Skin epidermis (tissue), 12 donors: ENCODE data around the gene SLITRK3.
A peak's percentile ranks its signal among the peaks of the same experiment; 100 is the strongest.

ENCODE experiments used
- H3K27ac ChIP-seq, 21 experiments: fragments of 200-600 bp; sonication (generic) in 11 of 21; one replicate each; pipeline ENCODE4 v1.5.0; 2020; ENCODE audit warnings: mild to moderate bottlenecking in 3 of 21, inconsistent platforms in 2 of 21, moderate library complexity in 2 of 21
- H3K4me3 ChIP-seq, 7 experiments: fragments of 200-600 bp; sonication (generic) in 2 of 7; one replicate each; pipeline ENCODE4 v1.5.0; 2020; ENCODE audit warnings: inconsistent platforms in 2 of 7, mild to moderate bottlenecking in 2 of 7, moderate library complexity in 1 of 7

SLITRK3 gene

GRCh38 chr3:165195640-165196576 lies at the start of gene SLITRK3:
SLITRK3 (minus strand) TSS chr3:165196384; CDS start chr3:165190830, 5,554 bp downstream.
- no peak within 1 kb of the TSS for H3K27ac ChIP-seq
- H3K4me3 ChIP-seq, result peak within 1 kb of the TSS in 4 of 7 experiments; percentile 16 to 28 (median 23)

GRCh38 chr3:165243597-165243996 lies 47.4 kb upstream of the SLITRK3 start:
- no peak overlapping the region for H3K27ac ChIP-seq
- no peak overlapping the region for H3K4me3 ChIP-seq

DNA sequence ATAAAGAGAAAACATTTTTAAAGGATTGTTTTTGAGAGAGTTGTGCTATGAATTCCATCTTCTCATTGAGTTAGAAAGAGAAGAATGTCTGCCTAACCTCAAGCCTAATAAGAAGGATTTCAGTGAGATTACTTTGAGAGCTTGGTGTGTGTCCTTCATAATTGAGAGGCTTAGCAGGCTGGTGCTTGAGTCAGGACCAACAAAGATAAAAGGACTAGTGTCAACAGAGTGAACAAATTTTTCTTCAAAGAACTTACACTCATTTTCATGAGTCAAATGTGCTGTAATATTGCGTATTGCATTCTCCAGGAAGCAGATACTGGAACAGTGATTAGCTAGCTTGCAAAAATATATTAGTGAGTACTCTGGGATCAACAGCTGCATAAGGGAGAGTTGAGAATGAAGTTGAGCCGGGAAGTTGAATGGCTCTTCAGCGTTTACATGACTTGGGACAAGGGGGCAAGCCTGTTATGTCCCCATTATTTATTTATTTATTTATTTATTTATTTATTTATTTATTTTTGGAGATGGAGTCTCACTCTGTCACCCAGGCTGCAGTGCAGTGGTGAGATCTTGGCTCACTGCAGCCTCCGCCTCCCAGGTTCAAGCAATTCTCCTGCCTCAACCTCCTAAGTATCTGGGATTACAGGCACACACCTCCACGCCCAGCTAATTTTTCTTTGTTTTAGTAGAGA lies 37.5 kb upstream of the SLITRK3 start:
- no peak overlapping the region for H3K4me3 ChIP-seq
- H3K27ac ChIP-seq, result no peak overlapping the region

- H3K27ac ChIP-seq, result no peak overlapping the region
- no peak overlapping the region for H3K4me3 ChIP-seq
Observed at GRCh38 chr3:165225604-165226003, 29.4 kb upstream of the SLITRK3 start.

DNA sequence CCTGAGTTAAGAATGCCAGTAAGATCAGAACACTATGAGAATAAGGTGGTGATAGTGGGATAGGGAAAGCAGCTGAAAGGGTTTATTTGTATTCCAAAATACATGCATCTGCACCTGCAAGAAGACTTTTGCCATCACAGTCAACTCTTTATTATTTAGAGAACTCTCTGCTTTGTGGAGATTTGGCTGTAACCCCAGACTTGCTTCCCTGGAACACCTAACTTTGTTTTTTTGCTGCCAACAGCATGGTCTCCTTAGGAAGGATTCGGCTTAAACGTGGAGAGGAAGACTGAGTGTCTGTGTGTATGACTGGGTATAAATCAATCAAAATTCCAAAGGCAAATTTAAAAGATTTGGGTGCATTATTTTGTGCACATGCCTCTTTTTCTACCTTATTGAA lies 21.6 kb upstream of the SLITRK3 start:
- H3K27ac ChIP-seq, result no peak overlapping the region
- no peak overlapping the region for H3K4me3 ChIP-seq

DNA sequence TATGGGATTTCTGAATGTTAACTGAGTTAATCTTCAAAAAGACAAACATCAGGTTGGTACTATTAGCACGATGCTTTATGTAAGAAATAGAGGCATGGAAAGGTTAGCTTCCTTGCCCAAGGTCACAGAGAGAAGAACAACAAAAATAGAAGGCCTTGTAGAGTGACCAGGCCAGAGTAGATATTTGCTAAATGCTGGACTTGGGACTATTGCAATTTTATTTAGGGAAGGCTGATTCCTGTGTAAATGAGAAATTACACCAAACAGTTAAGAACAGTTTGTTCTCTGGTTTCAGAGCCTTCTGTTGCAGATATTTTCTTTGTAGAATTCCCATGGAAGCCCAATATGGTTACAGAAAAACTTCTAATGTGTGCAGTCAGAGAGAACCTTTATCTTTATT lies 16.4 kb upstream of the SLITRK3 start:
- no peak overlapping the region for H3K27ac ChIP-seq
- H3K4me3 ChIP-seq, result no peak overlapping the region

DNA sequence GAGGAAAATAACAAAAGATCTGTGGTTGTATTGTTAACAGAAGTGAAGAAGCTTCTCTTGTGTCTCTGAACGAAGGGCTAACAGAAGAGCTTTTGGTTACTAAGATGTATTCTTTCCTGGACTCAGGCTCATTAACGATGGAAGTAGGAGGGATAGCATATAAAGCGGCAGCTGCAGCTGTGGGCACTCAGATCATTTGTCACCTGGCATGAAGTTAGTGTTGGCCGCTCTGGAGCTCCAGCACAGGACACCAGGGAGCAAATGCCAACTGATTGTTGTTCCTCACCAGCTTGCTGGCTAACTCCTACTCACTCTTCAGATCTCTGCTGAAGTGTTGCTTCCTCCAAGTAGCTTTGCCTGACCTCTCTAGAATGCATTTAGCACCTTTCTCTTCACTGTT lies 15.5 kb upstream of the SLITRK3 start:
- Histone ChIP-seq H3K4me3 (no peak overlapping the region), H3K27ac (no peak overlapping the region)

DNA sequence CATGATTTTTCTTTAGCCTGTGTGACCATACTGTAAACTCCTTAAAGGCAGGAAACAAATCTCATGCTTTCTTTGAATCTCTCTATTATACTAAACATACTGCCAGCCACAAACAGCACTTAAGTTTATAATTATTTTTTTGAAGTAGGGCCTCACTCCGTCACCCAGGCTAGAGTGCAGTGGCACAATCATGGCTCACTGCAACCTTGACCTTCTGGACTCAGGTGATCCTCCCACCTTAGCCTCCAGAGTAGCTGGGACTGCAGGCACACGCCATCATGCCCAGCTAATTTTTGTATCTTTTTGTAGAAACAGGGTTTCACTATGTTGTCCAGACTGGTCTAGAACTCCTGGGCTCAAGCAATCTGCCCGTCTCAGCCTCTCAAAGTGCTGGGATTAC lies 14.5 kb upstream of the SLITRK3 start:
- Histone ChIP-seq H3K27ac (no peak overlapping the region), H3K4me3 (no peak overlapping the region)

DNA sequence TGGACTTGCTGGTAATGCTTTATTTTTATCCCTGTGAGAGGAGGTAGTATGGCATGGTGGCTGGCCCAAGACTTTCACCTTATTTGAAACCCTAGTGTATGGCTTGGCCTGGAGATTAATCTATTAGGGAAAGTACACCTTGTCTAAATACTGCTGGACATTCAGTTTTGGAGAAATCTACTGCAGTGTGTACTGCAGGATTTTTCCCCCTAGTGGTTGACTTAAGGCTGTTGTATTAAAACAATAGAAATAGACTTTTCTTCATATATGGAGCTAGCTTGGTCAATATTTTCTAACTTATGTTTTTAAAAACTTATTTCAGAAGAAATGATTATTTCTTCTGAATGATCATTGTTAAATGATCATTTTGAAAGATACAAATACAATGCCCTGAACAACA lies 13.9 kb upstream of the SLITRK3 start:
- Histone ChIP-seq H3K27ac (no peak overlapping the region), H3K4me3 (no peak overlapping the region)

GRCh38 chr3:165206454-165207266 lies 10.5 kb upstream of the SLITRK3 start:
- H3K4me3 ChIP-seq, result peak overlapping the region in 2 of 7 experiments; percentile 9 to 18
- H3K27ac ChIP-seq, result no peak overlapping the region

GRCh38 chr3:165204445-165204844 lies 8.3 kb upstream of the SLITRK3 start:
- H3K4me3 ChIP-seq, result no peak overlapping the region
- no peak overlapping the region for H3K27ac ChIP-seq

DNA sequence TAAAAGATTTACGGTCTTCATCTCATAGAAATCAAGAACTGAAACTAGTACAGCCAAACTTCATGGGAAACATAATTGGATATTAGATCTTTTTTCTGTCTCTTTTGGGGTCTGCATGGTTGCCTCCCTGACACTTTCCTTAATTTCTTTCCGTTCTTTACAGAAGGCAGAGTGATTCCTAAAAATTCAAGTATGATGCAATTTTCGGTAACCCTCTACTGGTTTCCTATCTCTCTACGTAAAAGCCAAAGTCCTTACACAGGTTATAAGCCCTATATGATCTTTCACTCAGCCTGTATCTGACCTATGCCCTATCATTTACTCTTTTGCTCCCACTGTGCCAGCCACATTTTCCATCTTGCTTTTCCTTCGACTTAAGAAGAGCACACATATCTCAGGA lies 6.8 kb upstream of the SLITRK3 start:
- Histone ChIP-seq H3K27ac (no peak overlapping the region), H3K4me3 (no peak overlapping the region)

DNA sequence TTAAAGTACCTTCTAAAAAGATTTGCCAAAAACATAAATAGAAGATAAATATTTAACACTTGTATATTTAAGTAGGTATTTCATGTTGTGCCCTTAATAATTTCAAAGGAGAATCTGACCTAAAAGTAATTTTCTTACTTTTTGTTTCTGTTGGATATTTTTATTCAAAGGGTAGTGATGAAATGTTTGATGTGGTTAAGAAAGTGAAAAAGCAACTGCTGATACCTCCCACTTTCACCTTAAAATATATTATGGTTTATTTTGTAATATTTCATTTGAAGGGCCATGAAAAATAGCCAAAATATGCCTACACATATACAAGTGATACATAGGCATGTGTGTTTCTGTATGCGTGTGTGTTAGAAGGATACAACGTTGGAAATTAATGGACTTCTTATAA lies 5.8 kb upstream of the SLITRK3 start:
- Histone ChIP-seq H3K4me3 (no peak overlapping the region), H3K27ac (no peak overlapping the region)

DNA sequence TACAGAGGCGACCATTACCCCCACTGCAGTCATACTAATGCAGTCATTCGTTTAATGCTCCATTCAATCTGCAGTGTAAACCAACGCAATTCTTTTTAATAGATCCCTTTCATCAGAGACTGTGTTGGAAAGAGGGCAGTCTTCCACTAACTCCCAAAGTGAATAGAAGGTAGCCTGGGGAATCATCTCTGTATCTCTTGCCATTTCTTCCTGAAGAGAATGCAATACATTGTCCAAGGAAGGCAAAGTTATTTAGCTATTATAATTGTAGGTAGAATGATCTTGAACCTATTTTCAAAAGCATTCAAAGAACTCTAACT lies 1.3 kb upstream of the SLITRK3 start:
- Histone ChIP-seq H3K27ac (no peak overlapping the region), H3K4me3 (peak overlapping the region in 1 of 7 experiments; percentile 28)

- H3K4me3 ChIP-seq, result peak overlapping the region in 4 of 7 experiments; percentile 16 to 28 (median 23)
- H3K27ac ChIP-seq, result no peak overlapping the region
Observed at GRCh38 chr3:165196577-165197480, 645 bp upstream of the SLITRK3 start.

GRCh38 chr3:165195241-165195639 lies 944 bp downstream of the SLITRK3 start:
- Histone ChIP-seq H3K4me3 (peak overlapping the region in 1 of 7 experiments; percentile 8), H3K27ac (no peak overlapping the region)

- peak overlapping the region in 1 of 7 experiments; percentile 10 for H3K4me3 ChIP-seq
- no peak overlapping the region for H3K27ac ChIP-seq
Observed at GRCh38 chr3:165194511-165195240, 1.5 kb downstream of the SLITRK3 start.

DNA sequence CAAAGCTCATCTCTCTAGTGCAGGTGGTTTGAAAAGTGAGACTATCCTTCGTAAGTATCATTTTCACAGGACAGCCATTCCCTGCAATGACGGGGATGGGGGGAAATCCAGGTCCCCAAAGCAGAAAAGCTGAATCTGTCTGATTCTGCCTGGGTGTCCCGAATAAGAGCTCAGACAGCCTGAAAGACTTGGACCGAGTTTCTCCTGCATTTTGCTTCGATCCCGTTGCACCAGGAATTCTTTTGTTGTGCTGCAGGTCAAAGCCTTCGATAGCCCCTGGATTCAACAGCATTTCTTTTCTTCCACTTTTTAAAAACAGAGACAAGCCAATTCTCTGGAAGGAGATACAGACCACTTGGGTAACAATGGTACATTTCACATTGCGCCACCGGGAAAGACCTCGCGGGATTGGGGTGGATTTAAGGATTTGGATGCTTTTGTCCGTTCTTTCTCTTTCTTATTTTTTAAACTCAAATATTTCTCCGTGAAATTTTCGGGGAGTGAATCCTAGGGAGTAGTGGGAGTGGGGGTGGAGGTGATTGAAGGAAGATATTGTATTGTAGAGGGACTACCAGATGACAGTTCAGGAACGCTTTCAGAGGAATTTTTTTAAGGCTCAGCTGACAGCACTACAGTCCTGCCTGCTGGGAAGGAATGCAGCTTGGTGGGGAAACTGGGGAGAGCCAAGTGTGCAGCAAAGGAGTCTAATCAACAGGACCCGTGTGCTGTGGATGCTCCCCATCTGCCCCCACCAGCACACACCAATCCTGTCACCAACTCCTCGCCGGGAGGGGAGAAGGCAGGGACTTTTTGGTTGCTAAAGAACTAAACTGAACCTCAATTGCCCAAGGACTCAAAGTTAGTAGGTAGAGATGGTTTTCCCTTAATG lies 2.6 kb downstream of the SLITRK3 start:
- Histone ChIP-seq H3K27ac (no peak overlapping the region), H3K4me3 (peak overlapping the region in 1 of 7 experiments; percentile 3)
